Measurements from ENCODE around the gene ANKRD6.

ANKRD6 gene

GRCh38 chr6:89566930-89567629 lies 134.1 kb downstream of the ANKRD6 start:
- no peak for TF ChIP-seq CTCF (IDR thresholded peaks at IDR 0.05; ENCODE audit: low read depth, low read length)
- DNase-seq (ENCODE audit: low read depth, low spot score): peak; percentile 14
- H3K4me3 ChIP-seq (ENCODE audit: low read depth, low read length): no peak overlapping the region
- in situ Hi-C loops (cut with HindIII; ENCODE audit: low sequenced_read_pairs): no loop called here

- TF ChIP-seq CTCF (IDR thresholded peaks at IDR 0.05; ENCODE audit: low read depth, low read length): no peak
- no peak for DNase-seq (ENCODE audit: low read depth, low spot score)
- in situ Hi-C loops (cut with HindIII; ENCODE audit: low sequenced_read_pairs): no loop called here
- H3K4me3 ChIP-seq (ENCODE audit: low read depth, low read length): no peak overlapping the region
Measured at GRCh38 chr6:89567630-89568390, 134.9 kb downstream of the ANKRD6 start.

GRCh38 chr6:89574910-89575561 lies 142.1 kb downstream of the ANKRD6 start:
- no peak for DNase-seq (ENCODE audit: low read depth, low spot score)
- no peak overlapping the region for H3K4me3 ChIP-seq (ENCODE audit: low read depth, low read length)
- TF ChIP-seq CTCF (IDR thresholded peaks at IDR 0.05; ENCODE audit: low read depth, low read length): no peak
- in situ Hi-C loops (cut with HindIII; ENCODE audit: low sequenced_read_pairs): no loop called here

- TF ChIP-seq CTCF (IDR thresholded peaks at IDR 0.05; ENCODE audit: low read depth, low read length): no peak
- in situ Hi-C loops (cut with HindIII; ENCODE audit: low sequenced_read_pairs): no loop called here
- DNase-seq (ENCODE audit: low read depth, low spot score): no peak
- no peak overlapping the region for H3K4me3 ChIP-seq (ENCODE audit: low read depth, low read length)
Measured at GRCh38 chr6:89575562-89575960, 142.6 kb downstream of the ANKRD6 start.

- no peak for TF ChIP-seq CTCF (IDR thresholded peaks at IDR 0.05; ENCODE audit: low read depth, low read length)
- in situ Hi-C loops (cut with HindIII; ENCODE audit: low sequenced_read_pairs): no loop called here
- DNase-seq (ENCODE audit: low read depth, low spot score): no peak
- no peak overlapping the region for H3K4me3 ChIP-seq (ENCODE audit: low read depth, low read length)
Measured at GRCh38 chr6:89580997-89581666, 148.2 kb downstream of the ANKRD6 start.

- H3K4me3 ChIP-seq (ENCODE audit: low read depth, low read length): no peak overlapping the region
- DNase-seq (ENCODE audit: low read depth, low spot score): no peak
- in situ Hi-C loops (cut with HindIII; ENCODE audit: low sequenced_read_pairs): no loop called here
- TF ChIP-seq CTCF (IDR thresholded peaks at IDR 0.05; ENCODE audit: low read depth, low read length): no peak
Measured at GRCh38 chr6:89581689-89582088, 148.7 kb downstream of the ANKRD6 start.

Data from astrocyte of the spinal cord (primary cell).